SH-SY5Y (cell line): ENCODE data around the gene BOD1L1.

ENCODE experiments used
- GATA2 ChIP-seq: IDR thresholded peaks from 2 replicates; pipeline ENCODE4 v1.6.1; 2011; ENCODE audit warnings: mild to moderate bottlenecking, low read depth, low read length
- GATA3 ChIP-seq: IDR thresholded peaks from 2 replicates; pipeline ENCODE4 v1.6.1; 2011; ENCODE audit warnings: low read depth, mild to moderate bottlenecking, low read length, moderate library complexity

GRCh38 chr4:13615161-13615560, 12.4 kb downstream of the BOD1L1 start:
- TF ChIP-seq GATA3 (no peak), GATA2 (no peak)
